H1 (cell line): ENCODE data around the gene RAP1GAP. TPM values are rescaled to one million over a fixed set of nuclear protein-coding genes. Genes with fewer than 3 reads are reported as not detected.

Experiments
- CTCF ChIA-PET: fragments of 300-600 bp; sonication (Branson Sonifier 250); formaldehyde crosslinking; loops from one replicate; lab custom pipeline; 2021; ENCODE audit not compliant: partially characterized antibody; lab: Charles Lee
- POLR2A ChIA-PET: fragments of 300-600 bp; sonication (Branson Sonifier 250); formaldehyde crosslinking; loops from one replicate; lab custom pipeline; 2021; ENCODE audit warnings: inconsistent platforms; ENCODE audit not compliant: partially characterized antibody; lab: Charles Lee
- DNase-seq, 2 experiments: peaks; one replicate each; pipeline versions ENCODE4 v3.0.0 to v3.0.0-alpha.2; 2010 to 2022; ENCODE audit warnings: low spot score in 2 of 2, low read depth in 1 of 2, mixed read lengths in 1 of 2
- FAIRE-seq: peaks from 2 replicates; lab custom pipeline; 2011; peaks lifted over from hg19 to GRCh38; lab: Jason Lieb, UNC
- H2AFZ ChIP-seq: 2 replicates; pipeline ENCODE4 v1.8.1; 2012; ENCODE audit warnings: low read length, inconsistent platforms
- H2AK5ac ChIP-seq: 2 replicates; pipeline ENCODE4 v1.6.1; 2013; ENCODE audit warnings: low read depth, low read length
- H2BK120ac ChIP-seq: replicated peaks from 2 replicates; pipeline ENCODE3; 2013; ENCODE audit warnings: low read depth, low read length, inconsistent platforms
- H2BK12ac ChIP-seq: 2 replicates; pipeline ENCODE4 v1.6.1; 2013; ENCODE audit warnings: low read depth, low read length
- H2BK15ac ChIP-seq: 2 replicates; pipeline ENCODE4 v1.6.1; 2013; ENCODE audit warnings: low read length
- H2BK20ac ChIP-seq: 2 replicates; pipeline ENCODE4 v1.6.1; 2013; ENCODE audit warnings: low read length
- H2BK5ac ChIP-seq: 2 replicates; pipeline ENCODE4 v1.6.1; 2013; ENCODE audit warnings: low read depth, low read length
- H3K14ac ChIP-seq: 2 replicates; pipeline ENCODE4 v1.6.1; 2013; ENCODE audit warnings: inconsistent platforms; ENCODE audit not compliant: insufficient read length
- H3K18ac ChIP-seq: 2 replicates; pipeline ENCODE4 v1.6.1; 2013; ENCODE audit warnings: low read length; ENCODE audit errors: extremely low read depth
- H3K23ac ChIP-seq: 2 replicates; pipeline ENCODE4 v1.6.1; 2013; ENCODE audit warnings: inconsistent platforms; ENCODE audit not compliant: insufficient read length
- H3K23me2 ChIP-seq: 2 replicates; pipeline ENCODE4 v1.6.1; 2013; ENCODE audit warnings: low read depth, low read length
- H3K27ac ChIP-seq: 2 replicates; pipeline ENCODE4 v1.6.1; 2011; ENCODE audit warnings: low read depth, low read length, inconsistent platforms
- H3K27me3 ChIP-seq, 4 experiments: replicated peaks in 1 of 4; 1 replicate in 1 of 4; 2 replicates in 3 of 4; pipeline versions ENCODE4 v1.6.1 to v1.8.1; 2011 to 2013; ENCODE audit warnings: low read length in 3 of 4, mild to moderate bottlenecking in 3 of 4, inconsistent platforms in 2 of 4, mixed read lengths in 2 of 4, moderate library complexity in 1 of 4; ENCODE audit not compliant: control insufficient read depth in 3 of 4, insufficient read depth in 3 of 4; ENCODE audit errors: extremely low read depth in 1 of 4
- H3K36me3 ChIP-seq, 4 experiments: 2 replicates each; pipeline versions ENCODE4 v1.6.1 to v1.8.1; 2011 to 2013; ENCODE audit warnings: mild to moderate bottlenecking in 4 of 4, low read length in 3 of 4, moderate library complexity in 2 of 4, control low read depth in 1 of 4, inconsistent platforms in 1 of 4; ENCODE audit not compliant: insufficient read depth in 4 of 4, control insufficient read depth in 2 of 4
- H3K4ac ChIP-seq: replicated peaks from 2 replicates; pipeline ENCODE3; 2013; ENCODE audit warnings: low read length, low read depth, mixed read lengths, inconsistent platforms; ENCODE audit not compliant: insufficient read length
- H3K4me1 ChIP-seq, 4 experiments: replicated peaks in 1 of 4; 1 replicate in 1 of 4; 2 replicates in 3 of 4; pipeline versions ENCODE4 v1.6.1 to v1.8.1; 2011 to 2013; ENCODE audit warnings: low read length in 3 of 4, inconsistent platforms in 2 of 4, mixed read lengths in 1 of 4; ENCODE audit not compliant: insufficient read depth in 4 of 4, control insufficient read depth in 3 of 4
- H3K4me2 ChIP-seq, 2 experiments: 2 replicates each; pipeline versions ENCODE4 v1.6.1 to v1.8.1; 2011 to 2013; ENCODE audit warnings: low read depth in 2 of 2, low read length in 2 of 2, control low read depth in 1 of 2, inconsistent platforms in 1 of 2, mild to moderate bottlenecking in 1 of 2; ENCODE audit not compliant: insufficient read depth in 1 of 2
- H3K4me3 ChIP-seq, 4 experiments: fragments of 200-600, 300-600 bp in 1 of 4; sonication (generic), shearing (Covaris generic), sonication (Bioruptor Twin) in 1 of 4; 2 replicates each; pipeline versions ENCODE4 v1.5.1 to v1.8.1; 2011 to 2016; ENCODE audit warnings: low read length in 4 of 4, low read depth in 3 of 4, control low read depth in 2 of 4, inconsistent platforms in 2 of 4, mild to moderate bottlenecking in 2 of 4, mixed read lengths in 1 of 4, moderate library complexity in 1 of 4; ENCODE audit not compliant: insufficient read depth in 2 of 4; ENCODE audit errors: extremely low read depth in 1 of 4
- H3K56ac ChIP-seq: replicated peaks from 2 replicates; pipeline ENCODE3; 2013; ENCODE audit warnings: low read depth, mild to moderate bottlenecking, mixed read lengths, low read length, inconsistent platforms; ENCODE audit not compliant: insufficient read length
- H3K79me1 ChIP-seq: 2 replicates; pipeline ENCODE4 v1.6.1; 2013; ENCODE audit warnings: low read depth, low read length, control low read depth
- H3K79me2 ChIP-seq, 2 experiments: 2 replicates each; pipeline versions ENCODE4 v1.6.1 to v1.8.1; 2012 to 2013; ENCODE audit warnings: low read length in 2 of 2, mild to moderate bottlenecking in 2 of 2, inconsistent platforms in 1 of 2; ENCODE audit not compliant: insufficient read depth in 2 of 2, control insufficient read depth in 1 of 2
- H3K9ac ChIP-seq, 4 experiments: replicated peaks in 1 of 4; 1 replicate in 1 of 4; 2 replicates in 3 of 4; pipeline versions ENCODE4 v1.6.1 to v1.8.1; 2011 to 2013; ENCODE audit warnings: low read depth in 3 of 4, low read length in 3 of 4, control low read depth in 2 of 4, mild to moderate bottlenecking in 2 of 4, moderate library complexity in 2 of 4, inconsistent platforms in 1 of 4; ENCODE audit errors: extremely low read depth in 1 of 4
- H3K9me3 ChIP-seq, 2 experiments: 2 replicates each; pipeline versions ENCODE4 v1.6.1 to v1.8.1; 2012 to 2013; ENCODE audit warnings: mild to moderate bottlenecking in 2 of 2, moderate library complexity in 2 of 2, control low read depth in 1 of 2, inconsistent platforms in 1 of 2, low read depth in 1 of 2, low read length in 1 of 2, mixed read lengths in 1 of 2; ENCODE audit not compliant: insufficient read depth in 2 of 2
- H4K20me1 ChIP-seq, 2 experiments: replicated peaks in 1 of 2; 2 replicates each; pipeline versions ENCODE3 to v1.8.1; 2011 to 2013; ENCODE audit warnings: inconsistent platforms in 2 of 2, low read length in 2 of 2, mild to moderate bottlenecking in 1 of 2; ENCODE audit not compliant: insufficient read depth in 2 of 2, control insufficient read depth in 1 of 2
- H4K5ac ChIP-seq: 2 replicates; pipeline ENCODE4 v1.6.1; 2013; ENCODE audit warnings: low read length, low read depth, mixed read lengths, inconsistent platforms; ENCODE audit not compliant: insufficient read length
- H4K8ac ChIP-seq: 2 replicates; pipeline ENCODE4 v1.8.0; 2013; ENCODE audit warnings: mild to moderate bottlenecking, moderate library complexity, low read length, inconsistent platforms; ENCODE audit not compliant: insufficient read depth; ENCODE audit errors: extremely low read depth
- H4K91ac ChIP-seq: replicated peaks from 2 replicates; pipeline ENCODE3; 2013; ENCODE audit warnings: low read length, mixed read lengths, inconsistent platforms; ENCODE audit not compliant: insufficient read length
- ATF3 ChIP-seq: IDR thresholded peaks from 2 replicates; pipeline ENCODE4 v1.6.1; 2011; ENCODE audit warnings: low read depth, mild to moderate bottlenecking, low read length; ENCODE audit not compliant: insufficient read depth
- CEBPB ChIP-seq: IDR thresholded peaks from 2 replicates; pipeline ENCODE4 v1.6.1; 2012; ENCODE audit warnings: low read depth, low read length
- CHD1 ChIP-seq: IDR thresholded peaks from 2 replicates; pipeline ENCODE4 v1.6.1; 2012; ENCODE audit warnings: low read depth, low read length, improper control_type of control experiment
- RXRA ChIP-seq: IDR thresholded peaks from 2 replicates; pipeline ENCODE4 v1.6.1; 2011; ENCODE audit warnings: low read depth, mild to moderate bottlenecking, low read length, moderate library complexity; ENCODE audit not compliant: insufficient read depth
- SAP30 ChIP-seq: fragments of 300-600 bp; sonication (generic); IDR thresholded peaks from 2 replicates; pipeline ENCODE4 v1.7.1; 2012; ENCODE audit warnings: low read length, moderate library complexity, mild to moderate bottlenecking, inconsistent platforms; ENCODE audit not compliant: insufficient read depth, insufficient replicate concordance
- WGBS, 2 experiments: shearing (Covaris generic) in 1 of 2; methylation state at CpG; one replicate each; pipeline versions ENCODE4 v1.1.6 to v1.1.7; 2013 to 2015; ENCODE audit warnings: low lambda C conversion rate in 2 of 2, mixed read lengths in 2 of 2, inconsistent platforms in 1 of 2, low coverage in 1 of 2, missing lambda C conversion rate in 1 of 2; ENCODE audit not compliant: insufficient replicate concordance in 2 of 2, insufficient coverage in 1 of 2, insufficient read length in 1 of 2; ENCODE audit errors: extremely low coverage in 1 of 2, missing lambda C conversion rate in 1 of 2; 5-methylcytosine and 5-hydroxymethylcytosine counted together
- polyA plus RNA-seq, 7 experiments: library from polyadenylated mRNA; depleted of rRNA in 3 of 7; stranded (reverse) in 5 of 7; unstranded in 2 of 7; fragments of >200 nt in 5 of 7; fragments of 200-250 nt in 2 of 7; gene quantifications; 1 replicate in 5 of 7; 2 replicates in 1 of 7; 4 replicates in 1 of 7; pipeline versions ENCODE4 v1.2.1 to v1.2.3, GENCODE V29; 2011 to 2013; ENCODE audit warnings: missing spikeins in 2 of 7, mixed read lengths in 2 of 7
- total RNA-seq: library from RNA; stranded (reverse); fragmentation: NEBNext Ultra II Directional; extraction: Animal tissue kit (Norgen Biotek cat#: 25700); gene quantifications from 2 replicates; pipeline ENCODE4 v1.2.1, GENCODE V29; 2021

Gene RAP1GAP
- total and polyA plus RNA-seq, 2 of the 8 experiments (the other 6 are each of a cell fraction or from before 2014, with no cell fraction given), result 8.4 TPM

GRCh38 chr1:21643624-21644023 lies 25.5 kb downstream of the RAP1GAP start:
- ChIA-PET POLR2A (interaction anchor here (1.5 kb wide), 1 partner anchor 23 kb away, joined by 5 read pairs; no protein-coding TSS in a partner anchor), CTCF (interaction anchor here (0.6 to 1.2 kb wide), 2 partner anchors 9 to 24 kb away, joined by 3 read pairs; no protein-coding TSS in a partner anchor)

More at GRCh38 chr1:21643624-21644023, 25.5 kb downstream of the RAP1GAP start:
- Histone ChIP-seq H3K18ac (no peak overlapping the region), H2AFZ (no peak overlapping the region), H3K4me1 (peaks cover 0 to 5% (median 0%) of the 10 kb centered on the region in 4 experiments; a peak in 2 of 7 replicates), H2BK5ac (no peak overlapping the region), H3K56ac (no peak overlapping the region), H3K27me3 (no peaks in the 10 kb centered on the region), H3K23ac (no peak overlapping the region), H3K14ac (no peak overlapping the region), H2BK120ac (no peak overlapping the region), H4K8ac (no peak overlapping the region), H4K20me1 (peaks cover 0 to 2% of the 10 kb centered on the region in 2 experiments), H4K5ac (no peak overlapping the region), H3K4me3 (no peak overlapping the region), H3K27ac (no peak overlapping the region), H4K91ac (no peak overlapping the region), H2BK12ac (no peak overlapping the region), H3K9me3 (no peaks in the 10 kb centered on the region), H3K23me2 (no peaks in the 10 kb centered on the region; the same call in 1 of the 2 replicates), H3K9ac (no peak overlapping the region), H2AK5ac (no peak overlapping the region), H3K4me2 (no peak overlapping the region), H3K79me2 (no peaks in the 10 kb centered on the region), H2BK15ac (no peak overlapping the region), H3K4ac (no peak overlapping the region), H3K36me3 (no peaks in the 10 kb centered on the region; a peak in 1 of 8 replicates), H3K79me1 (no peaks in the 10 kb centered on the region), H2BK20ac (no peak overlapping the region)
- DNase-seq (no peak), FAIRE-seq (no peak)
- 84% methylated on average over 5 of the region's 5 CpGs; no CpG with 5 or more reads in 1 of the 2 experiments for WGBS, 2 experiments
- TF ChIP-seq CHD1 (no peak), ATF3 (no peak), RXRA (no peak), SAP30 (no peak), CEBPB (no peak)
